Daoy (cell line): ENCODE data around the gene ADAM19. TPM values are rescaled to one million over a fixed set of nuclear protein-coding genes. Genes with fewer than 3 reads are reported as not detected.
A peak's percentile ranks its signal among the peaks of the same experiment; 100 is the strongest.

Experiments
- DNase-seq: peaks from one replicate; pipeline ENCODE4 v3.0.0-alpha.2; 2015; ENCODE audit warnings: low read depth
- total RNA-seq: library from RNA; depleted of rRNA; stranded (reverse); fragments of >200 nt; shearing (Covaris generic); gene quantifications from 2 replicates; pipeline ENCODE4 v1.2.3, GENCODE V29; 2014

ADAM19 gene
- total RNA-seq, 1 experiment from 2014 or later, result 30.8 TPM

GRCh38 chr5:157463621-157464518 lies 111.7 kb downstream of the ADAM19 start:
- peak; percentile 61 for DNase-seq

- peak; percentile 32 for DNase-seq
Measured at GRCh38 chr5:157463081-157463480, 112.5 kb downstream of the ADAM19 start.

GRCh38 chr5:157460921-157461792 lies 114.4 kb downstream of the ADAM19 start:
- DNase-seq, result no peak

DNA sequence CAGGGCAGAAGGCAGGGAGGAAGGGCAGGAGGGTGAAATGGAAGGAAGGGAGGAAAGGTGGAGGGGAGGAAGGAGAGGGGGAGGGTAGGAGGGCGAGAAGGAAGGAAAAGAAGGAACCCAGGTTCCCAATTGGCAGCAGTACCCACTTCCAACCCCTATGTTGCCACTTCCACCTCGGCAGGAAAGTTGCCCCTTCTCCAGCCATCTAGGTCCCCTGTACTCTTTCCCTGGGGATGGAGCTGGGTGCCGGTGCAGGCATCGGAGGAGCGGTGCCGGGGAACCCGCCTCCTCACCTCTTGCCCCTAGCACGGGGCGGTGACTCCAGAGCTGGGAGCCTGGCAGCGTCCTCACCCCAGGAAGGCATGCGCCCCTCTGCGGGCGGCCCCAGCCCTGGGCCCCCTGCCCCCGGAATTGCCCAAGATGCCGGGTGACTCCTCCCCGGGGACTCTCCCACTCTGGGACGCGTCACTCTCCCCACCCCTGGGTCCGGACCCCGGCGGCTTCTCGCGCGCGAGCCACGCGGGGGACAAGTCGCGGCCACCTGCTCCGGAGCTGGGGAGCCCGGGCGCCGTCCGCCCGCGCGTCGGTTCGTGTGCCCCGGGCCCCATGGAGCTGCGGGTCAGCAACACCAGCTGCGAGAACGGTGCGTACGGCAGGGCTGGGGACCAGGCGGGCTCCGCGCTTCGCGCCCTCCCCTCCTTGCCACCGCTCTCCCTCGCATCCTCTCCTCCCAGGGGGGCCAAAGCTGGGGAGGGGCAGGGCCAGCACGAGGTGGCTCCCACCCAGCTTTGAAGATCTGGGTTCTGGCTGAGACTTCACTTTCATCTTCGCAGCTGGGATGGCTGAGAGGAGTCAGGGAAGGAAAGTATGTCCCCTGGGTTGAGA lies 115.6 kb downstream of the ADAM19 start, which contains the start of gene NIPAL4:
NIPAL4 (plus strand) TSS at position 499 of the 885 bp plus-strand sequence; CDS start at position 607, 108 bp downstream.
- peak; percentile 25 for DNase-seq

GRCh38 chr5:157458835-157459234 lies 116.7 kb downstream of the ADAM19 start:
- no peak for DNase-seq

DNA sequence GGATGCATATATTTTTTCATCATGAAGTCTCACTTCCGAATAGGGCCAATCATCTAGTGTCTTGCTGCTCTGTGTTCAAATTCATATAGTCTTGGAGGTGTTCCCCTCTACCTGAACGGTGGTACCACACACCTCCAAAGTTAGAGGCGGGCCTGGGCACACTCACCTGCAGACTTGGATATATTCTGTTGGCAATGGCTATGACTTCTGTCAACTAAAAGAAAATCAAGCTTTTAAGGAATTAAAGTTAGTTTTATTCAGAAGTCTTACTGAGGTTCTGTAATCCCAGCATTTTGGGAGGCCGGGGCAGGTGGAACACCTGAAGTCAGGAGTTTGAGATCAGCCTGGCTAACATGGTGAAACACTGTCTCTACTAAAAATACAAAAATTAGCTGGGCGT lies 118.2 kb downstream of the ADAM19 start:
- DNase-seq, result no peak

DNA sequence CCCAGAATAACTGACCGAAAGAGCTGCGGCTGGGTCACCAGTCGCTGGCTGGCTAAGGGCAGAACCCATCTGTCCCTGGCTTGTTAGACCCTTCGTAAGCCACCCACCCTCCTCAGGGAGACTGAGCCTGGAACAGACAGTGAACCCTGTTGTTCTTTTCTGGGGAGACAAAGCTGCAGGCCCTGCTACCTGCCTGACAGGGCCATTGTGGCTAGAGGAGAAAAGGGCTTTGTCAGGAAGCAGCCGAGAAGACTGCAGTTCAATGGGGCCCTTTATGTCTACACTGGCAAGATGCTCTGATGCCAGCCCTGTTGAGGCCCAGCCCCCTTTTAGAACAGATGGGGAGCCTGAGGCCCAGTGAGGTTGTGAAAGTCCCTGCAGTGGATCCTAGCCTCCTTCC lies 119.3 kb downstream of the ADAM19 start:
- DNase-seq, result no peak

DNA sequence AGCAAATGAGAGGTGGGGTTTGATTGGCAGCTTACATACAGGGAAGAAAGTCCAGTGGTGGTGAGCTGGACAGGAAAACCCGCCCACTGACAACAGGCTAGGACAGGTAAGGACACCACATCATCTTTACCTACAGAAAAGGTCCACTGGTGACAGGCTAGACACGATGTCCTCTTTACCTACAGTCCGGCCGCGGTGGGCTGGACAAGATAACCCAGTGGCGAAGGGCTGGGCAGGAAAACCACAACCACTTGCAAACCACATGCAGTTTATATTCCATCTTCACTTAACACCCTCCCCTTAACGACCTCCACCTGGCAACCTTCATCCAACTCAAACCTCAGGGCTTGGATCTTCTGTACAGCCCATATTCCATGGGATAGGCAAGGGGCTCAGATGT lies 120.5 kb downstream of the ADAM19 start:
- DNase-seq, result no peak

DNA sequence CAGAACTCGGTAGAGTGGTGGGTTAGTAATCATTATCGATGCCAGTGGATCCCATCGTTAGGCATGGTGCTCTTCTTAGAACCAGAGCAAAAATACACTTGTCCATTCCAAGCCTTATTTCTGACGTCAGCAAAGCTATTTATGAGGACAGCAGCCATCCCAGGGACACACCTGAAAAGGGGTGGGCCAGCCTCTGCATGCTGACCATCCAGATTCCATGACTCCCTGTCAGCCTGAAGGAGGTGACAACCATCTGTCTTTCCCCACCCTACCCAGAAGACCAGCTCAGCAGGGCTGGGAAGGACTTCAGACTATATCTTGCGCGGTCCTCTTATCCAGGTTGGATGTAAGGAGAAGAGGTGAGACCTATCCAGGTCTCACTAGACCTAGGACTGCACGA lies 121.3 kb downstream of the ADAM19 start:
- no peak for DNase-seq

- no peak for DNase-seq
Measured at GRCh38 chr5:157451806-157452205, 123.8 kb downstream of the ADAM19 start.

GRCh38 chr5:157450024-157450423 lies 125.6 kb downstream of the ADAM19 start:
- DNase-seq, result no peak

DNA sequence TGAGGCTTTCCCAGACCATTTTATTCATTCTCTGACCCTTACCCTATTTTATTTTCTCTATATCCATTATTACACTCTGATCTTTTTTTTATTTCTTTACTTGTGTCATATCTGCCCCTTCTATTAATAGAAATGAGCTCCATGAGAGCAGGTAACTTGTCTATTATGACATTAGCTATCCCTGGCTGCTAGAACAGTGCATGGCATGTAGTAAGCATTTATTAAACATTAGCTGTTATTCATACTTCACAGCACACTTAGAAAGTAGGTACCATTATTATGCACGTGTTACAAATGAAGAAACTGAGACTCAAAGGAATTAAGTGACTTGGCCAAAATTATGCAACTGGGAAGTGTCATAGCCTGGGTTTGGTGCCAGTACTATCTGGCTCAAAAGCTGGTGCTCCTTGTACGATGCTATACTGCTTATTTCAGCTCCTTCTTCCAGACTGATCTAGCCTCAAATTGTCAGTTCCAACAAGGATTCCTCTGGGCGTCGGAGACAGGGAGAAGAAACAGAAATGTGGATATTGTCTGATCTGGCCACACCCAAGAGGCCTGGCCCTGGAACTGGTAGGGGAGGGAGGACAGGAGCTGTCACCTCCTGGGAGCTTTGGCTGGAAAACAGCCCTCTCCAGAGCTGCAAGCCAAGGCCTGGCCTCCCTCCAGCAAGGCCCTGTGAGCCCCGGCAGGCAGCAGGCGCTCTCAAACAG lies 126.4 kb downstream of the ADAM19 start:
- no peak for DNase-seq

DNA sequence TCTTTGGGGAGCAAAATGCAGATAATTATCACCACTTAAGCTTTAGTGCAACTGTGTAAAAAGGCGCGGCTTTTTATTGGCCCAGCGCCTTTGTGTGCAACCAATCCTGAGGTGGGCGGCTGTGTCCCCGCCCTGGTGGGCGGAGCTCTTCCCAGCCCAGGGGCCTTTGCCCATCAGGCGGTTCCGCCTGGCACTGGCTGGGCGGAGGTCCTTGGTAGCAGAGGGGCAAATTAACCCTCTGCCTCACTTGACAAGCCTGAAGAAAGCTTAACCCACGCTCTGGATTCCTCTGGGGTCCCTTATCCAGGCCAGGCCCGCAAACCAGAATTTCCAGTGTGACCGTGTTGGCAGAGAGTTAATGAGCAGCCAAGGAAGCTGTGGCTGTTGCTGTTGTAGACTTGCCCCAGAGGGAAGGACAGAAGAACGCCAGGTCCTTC lies 128.4 kb downstream of the ADAM19 start:
- no peak for DNase-seq

DNA sequence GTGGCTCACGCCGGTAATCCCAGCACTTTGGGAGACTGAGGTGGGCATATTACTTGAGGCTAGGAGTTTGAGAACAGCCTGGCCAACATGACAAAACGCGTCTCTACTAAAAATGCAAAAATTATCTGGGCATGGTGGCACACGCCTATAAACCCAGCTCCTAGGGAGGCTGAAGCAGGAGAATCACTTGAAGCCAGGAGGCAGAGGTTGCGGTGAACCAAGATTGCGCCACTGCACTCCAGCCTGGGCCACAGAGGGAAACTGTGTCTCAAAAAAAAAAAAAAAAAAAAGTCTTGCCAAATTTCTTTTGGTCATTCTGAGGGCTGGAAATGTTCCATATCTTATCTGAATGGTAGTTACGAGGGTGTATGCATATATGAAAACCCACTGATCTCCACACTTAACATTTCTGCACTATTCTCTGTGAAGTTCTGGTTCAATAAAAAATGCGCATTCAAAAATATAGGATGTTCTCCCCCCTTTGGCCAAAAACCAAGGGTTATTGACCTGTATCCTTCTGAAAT lies 129.1 kb downstream of the ADAM19 start:
- DNase-seq, result no peak

- no peak for DNase-seq
Measured at GRCh38 chr5:157445745-157446411, 129.7 kb downstream of the ADAM19 start.

DNA sequence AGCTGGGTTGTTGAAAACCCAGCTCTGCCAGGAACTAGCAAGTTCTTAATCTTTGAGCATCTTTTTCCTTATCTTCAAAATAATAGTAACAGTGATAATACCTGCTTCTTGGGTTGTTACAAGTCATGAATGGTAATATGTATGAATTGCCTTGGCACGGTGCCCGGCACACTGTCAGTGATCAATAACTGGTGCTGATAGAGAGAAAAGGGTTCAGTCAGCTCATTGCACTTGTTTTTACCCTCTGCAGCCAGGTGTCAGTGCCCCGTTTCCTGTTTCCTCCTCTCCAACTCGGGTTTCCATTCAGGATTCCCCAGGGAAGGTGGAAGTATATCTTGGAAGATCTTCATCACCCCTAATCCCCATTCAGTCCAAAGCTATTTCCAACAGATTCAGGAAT lies 131.4 kb downstream of the ADAM19 start:
- DNase-seq, result no peak

- DNase-seq, result no peak
Measured at GRCh38 chr5:157443041-157443549, 132.5 kb downstream of the ADAM19 start.

DNA sequence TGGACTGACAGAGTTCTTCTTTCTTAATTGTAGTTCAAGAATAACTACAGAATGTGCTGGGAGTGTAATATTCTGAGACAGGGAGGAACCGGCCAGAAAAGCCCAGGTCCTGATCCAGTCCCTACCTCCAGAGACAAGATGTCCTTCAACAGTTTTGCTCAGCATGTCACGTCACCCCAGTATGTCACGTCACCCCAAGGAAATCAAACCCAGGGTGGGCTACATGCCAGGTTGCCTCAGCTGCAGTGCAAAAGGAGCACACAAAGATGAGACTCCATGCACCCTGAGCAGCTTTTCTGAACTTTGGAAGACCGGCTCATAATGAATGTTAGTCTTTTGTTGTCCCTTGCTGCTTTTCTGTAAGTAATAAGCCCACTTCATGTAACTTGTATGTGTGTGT lies 141.5 kb downstream of the ADAM19 start:
- no peak for DNase-seq

DNA sequence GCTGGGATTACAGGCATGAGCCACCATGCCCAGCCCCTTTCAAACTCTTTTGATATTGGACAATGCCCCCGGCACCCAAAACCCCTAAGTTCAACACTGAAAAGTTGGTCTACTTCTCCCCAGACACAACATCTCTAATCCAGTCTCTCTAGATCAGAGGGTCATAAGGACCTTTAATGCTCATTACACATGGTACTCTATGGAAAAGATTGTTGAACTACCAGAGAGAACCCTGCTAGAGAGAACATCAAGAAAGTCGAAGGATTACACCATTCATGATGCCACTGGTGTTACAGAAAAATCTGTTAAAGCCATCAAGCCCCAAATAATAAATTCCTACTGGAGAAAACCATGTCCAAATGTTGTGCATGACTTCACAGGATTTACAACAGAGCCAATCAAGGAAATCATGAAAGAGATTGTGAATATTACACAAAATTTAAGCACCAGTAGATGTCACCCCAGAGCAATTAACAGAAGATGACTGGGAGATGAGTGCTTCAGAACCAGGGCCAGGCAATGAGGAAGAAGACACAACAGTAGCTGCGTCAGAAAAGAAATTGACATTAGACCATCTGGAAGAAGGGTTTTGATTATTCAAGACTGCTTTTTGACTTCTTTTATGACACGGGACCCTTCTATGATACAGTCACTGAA lies 143.9 kb downstream of the ADAM19 start:
- DNase-seq, result peak; percentile 48
